GM23338 (cell line): ENCODE measurements around the gene RPS6KA1.

Experiments
- CREB1 ChIP-seq: fragments of 250-450 bp; sonication (Bioruptor Pico); IDR thresholded peaks from 2 replicates; pipeline ENCODE4 v1.5.0; 2020; ENCODE audit warnings: low read depth, mild to moderate bottlenecking, moderate library complexity
- EZH2 ChIP-seq: fragments of 200-600 bp; sonication (generic); IDR thresholded peaks from one replicate; pipeline ENCODE4 v1.8.0; 2017; ENCODE audit warnings: antibody characterized with exemption, mild to moderate bottlenecking, low read depth; ENCODE audit not compliant: unreplicated experiment
- EZH2phosphoT487 ChIP-seq: fragments of 200-600 bp; sonication (generic); IDR thresholded peaks from one replicate; pipeline ENCODE4 v1.8.1; 2018; ENCODE audit warnings: antibody characterized with exemption; ENCODE audit not compliant: unreplicated experiment
- JUNB ChIP-seq: IDR thresholded peaks from one replicate; pipeline ENCODE4 v1.6.1; 2016; ENCODE audit warnings: antibody characterized with exemption; ENCODE audit not compliant: unreplicated experiment
- NANOG ChIP-seq: IDR thresholded peaks from 2 replicates; pipeline ENCODE4 v1.6.1; 2016; ENCODE audit warnings: antibody characterized with exemption, borderline replicate concordance
- POLR2AphosphoS5 ChIP-seq: IDR thresholded peaks from 2 replicates; pipeline ENCODE4 v1.6.1; 2016; ENCODE audit warnings: antibody characterized with exemption, low read depth
- TF ChIP-seq, protein P1 (sequence below): IDR thresholded peaks from one replicate; pipeline ENCODE4 v1.6.1; 2018; ENCODE audit warnings: antibody characterized with exemption; ENCODE audit not compliant: unreplicated experiment
- TF ChIP-seq, protein P2 (sequence below), 2 experiments: fragments of 200-600 bp in 1 of 2; sonication (generic) in 1 of 2; conservative IDR thresholded peaks; 2 replicates each; pipeline versions ENCODE4 v1.5.1 to v1.6.1; 2016 to 2017; ENCODE audit warnings: antibody characterized with exemption in 2 of 2, low read depth in 2 of 2, mild to moderate bottlenecking in 2 of 2, moderate library complexity in 1 of 2

DNA sequence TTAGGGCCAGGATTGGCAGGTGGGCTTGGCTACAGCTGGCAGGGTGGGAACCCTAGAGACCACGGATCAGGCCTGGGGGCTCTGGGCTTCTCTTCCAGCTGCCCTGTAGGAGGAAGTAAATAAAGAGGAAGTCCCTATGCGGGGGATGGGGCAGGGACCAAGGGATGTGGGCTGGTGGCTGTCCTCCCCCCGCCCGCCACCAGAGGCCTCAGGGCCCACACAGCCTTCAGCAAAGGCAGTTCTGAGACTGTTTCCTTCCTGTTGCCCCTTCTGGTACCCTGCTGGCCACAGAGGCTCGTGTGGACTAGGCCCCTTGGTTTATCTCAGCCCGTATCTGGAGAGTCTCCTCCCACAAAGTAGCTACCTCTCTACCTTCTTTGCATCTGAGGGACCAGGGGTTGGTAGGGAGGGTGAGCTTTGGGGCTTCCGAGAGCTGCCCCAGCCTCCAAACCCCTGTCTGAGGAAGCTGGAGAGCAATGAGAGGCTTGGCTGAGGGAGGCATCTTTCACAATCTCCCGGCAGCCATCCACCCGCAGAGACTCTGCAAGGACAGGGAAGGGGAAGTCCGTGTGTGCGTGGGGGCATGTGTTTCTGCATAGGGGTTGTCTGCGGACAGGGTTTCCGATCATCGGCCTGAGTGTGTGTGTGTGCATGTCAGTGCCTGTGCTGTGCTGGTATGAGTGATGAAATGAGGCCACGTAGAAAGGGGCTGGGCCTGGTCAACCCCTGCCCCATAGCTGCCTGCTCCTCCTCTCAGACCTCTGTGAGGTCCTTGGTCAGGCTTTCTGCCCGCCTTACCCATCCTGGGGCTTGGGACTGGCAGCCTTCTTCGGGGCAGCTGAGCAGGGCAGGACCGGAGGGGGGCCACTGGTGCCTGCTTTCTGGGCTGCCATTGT, 12.5 kb downstream of the RPS6KA1 start:
- TF ChIP-seq EZH2 (no peak), JUNB (no peak), POLR2AphosphoS5 (no peak), NANOG (no peak), EZH2phosphoT487 (no peak), CREB1 (CRISPR knock-in tag) (0 out of 2 replicates have a peak, but pooled peaks have one; percentile 9)
- TF ChIP-seq, protein P1, sequence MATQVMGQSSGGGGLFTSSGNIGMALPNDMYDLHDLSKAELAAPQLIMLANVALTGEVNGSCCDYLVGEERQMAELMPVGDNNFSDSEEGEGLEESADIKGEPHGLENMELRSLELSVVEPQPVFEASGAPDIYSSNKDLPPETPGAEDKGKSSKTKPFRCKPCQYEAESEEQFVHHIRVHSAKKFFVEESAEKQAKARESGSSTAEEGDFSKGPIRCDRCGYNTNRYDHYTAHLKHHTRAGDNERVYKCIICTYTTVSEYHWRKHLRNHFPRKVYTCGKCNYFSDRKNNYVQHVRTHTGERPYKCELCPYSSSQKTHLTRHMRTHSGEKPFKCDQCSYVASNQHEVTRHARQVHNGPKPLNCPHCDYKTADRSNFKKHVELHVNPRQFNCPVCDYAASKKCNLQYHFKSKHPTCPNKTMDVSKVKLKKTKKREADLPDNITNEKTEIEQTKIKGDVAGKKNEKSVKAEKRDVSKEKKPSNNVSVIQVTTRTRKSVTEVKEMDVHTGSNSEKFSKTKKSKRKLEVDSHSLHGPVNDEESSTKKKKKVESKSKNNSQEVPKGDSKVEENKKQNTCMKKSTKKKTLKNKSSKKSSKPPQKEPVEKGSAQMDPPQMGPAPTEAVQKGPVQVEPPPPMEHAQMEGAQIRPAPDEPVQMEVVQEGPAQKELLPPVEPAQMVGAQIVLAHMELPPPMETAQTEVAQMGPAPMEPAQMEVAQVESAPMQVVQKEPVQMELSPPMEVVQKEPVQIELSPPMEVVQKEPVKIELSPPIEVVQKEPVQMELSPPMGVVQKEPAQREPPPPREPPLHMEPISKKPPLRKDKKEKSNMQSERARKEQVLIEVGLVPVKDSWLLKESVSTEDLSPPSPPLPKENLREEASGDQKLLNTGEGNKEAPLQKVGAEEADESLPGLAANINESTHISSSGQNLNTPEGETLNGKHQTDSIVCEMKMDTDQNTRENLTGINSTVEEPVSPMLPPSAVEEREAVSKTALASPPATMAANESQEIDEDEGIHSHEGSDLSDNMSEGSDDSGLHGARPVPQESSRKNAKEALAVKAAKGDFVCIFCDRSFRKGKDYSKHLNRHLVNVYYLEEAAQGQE, result no peak
- TF ChIP-seq, protein P2, sequence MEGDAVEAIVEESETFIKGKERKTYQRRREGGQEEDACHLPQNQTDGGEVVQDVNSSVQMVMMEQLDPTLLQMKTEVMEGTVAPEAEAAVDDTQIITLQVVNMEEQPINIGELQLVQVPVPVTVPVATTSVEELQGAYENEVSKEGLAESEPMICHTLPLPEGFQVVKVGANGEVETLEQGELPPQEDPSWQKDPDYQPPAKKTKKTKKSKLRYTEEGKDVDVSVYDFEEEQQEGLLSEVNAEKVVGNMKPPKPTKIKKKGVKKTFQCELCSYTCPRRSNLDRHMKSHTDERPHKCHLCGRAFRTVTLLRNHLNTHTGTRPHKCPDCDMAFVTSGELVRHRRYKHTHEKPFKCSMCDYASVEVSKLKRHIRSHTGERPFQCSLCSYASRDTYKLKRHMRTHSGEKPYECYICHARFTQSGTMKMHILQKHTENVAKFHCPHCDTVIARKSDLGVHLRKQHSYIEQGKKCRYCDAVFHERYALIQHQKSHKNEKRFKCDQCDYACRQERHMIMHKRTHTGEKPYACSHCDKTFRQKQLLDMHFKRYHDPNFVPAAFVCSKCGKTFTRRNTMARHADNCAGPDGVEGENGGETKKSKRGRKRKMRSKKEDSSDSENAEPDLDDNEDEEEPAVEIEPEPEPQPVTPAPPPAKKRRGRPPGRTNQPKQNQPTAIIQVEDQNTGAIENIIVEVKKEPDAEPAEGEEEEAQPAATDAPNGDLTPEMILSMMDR (conservative IDR thresholded peaks at IDR 0.05; ENCODE audit: low read depth in 2 of 2), result peak; percentile 47 to 49
